ENCODE results near the gene KAT5. TPM values are rescaled to one million over a fixed set of nuclear protein-coding genes. Genes with fewer than 3 reads are reported as not detected.
A peak's percentile ranks its signal among the peaks of the same experiment; 100 is the strongest.
"Not testable (repeated sequence)": the region's sequence is repeated elsewhere in the genome, so short reads cannot be mapped to it uniquely, and the experiment has no call there.

KAT5 gene
- total RNA-seq, 1 donor = 44.2 TPM

DNA sequence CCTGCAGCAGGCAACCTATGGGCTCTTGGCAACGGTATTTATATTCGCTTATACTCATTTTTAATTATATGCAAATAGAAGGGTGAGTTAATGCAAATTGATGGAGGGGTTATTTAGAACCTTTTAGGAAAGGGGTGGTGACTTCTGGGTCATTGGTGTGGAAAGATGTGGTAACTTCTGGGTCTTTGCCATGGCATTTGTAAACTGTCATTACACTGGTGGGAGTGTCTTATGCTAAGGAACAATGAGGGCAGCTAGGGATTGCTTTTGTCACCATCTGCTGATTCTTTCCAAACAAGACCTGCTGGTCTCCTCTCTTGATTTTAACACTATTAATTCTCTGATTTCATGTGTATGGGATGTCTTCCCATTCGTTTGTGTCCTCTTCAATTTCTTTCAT lies 11.7 kb upstream of the KAT5 start:
- Histone ChIP-seq H3K27me3 (ENCODE audit: insufficient read depth, low read length) (peaks cover 31% of the 10 kb centered on the region), H3K27ac (ENCODE audit: low read depth, low read length) (no peak overlapping the region), H3K36me3 (ENCODE audit: insufficient read depth, low read length) (no peaks in the 10 kb centered on the region), H3K4me2 (ENCODE audit: insufficient read depth, low read length) (no peak overlapping the region), H3K79me2 (ENCODE audit: insufficient read depth, low read length) (no peaks in the 10 kb centered on the region), H2AFZ (ENCODE audit: low read length) (no peak overlapping the region), H3K9me3 (ENCODE audit: low read depth, low read length) (no peaks in the 10 kb centered on the region), H3K4me1 (ENCODE audit: insufficient read depth, low read length) (no peaks in the 10 kb centered on the region), H4K20me1 (ENCODE audit: insufficient read depth, low read length) (no peaks in the 10 kb centered on the region), H3K4me3 (ENCODE audit: insufficient read depth, low read length) (no peak overlapping the region)
- no peak for DNase-seq (ENCODE audit: insufficient read length, low spot score, missing footprints)
- TF ChIP-seq, protein P1, sequence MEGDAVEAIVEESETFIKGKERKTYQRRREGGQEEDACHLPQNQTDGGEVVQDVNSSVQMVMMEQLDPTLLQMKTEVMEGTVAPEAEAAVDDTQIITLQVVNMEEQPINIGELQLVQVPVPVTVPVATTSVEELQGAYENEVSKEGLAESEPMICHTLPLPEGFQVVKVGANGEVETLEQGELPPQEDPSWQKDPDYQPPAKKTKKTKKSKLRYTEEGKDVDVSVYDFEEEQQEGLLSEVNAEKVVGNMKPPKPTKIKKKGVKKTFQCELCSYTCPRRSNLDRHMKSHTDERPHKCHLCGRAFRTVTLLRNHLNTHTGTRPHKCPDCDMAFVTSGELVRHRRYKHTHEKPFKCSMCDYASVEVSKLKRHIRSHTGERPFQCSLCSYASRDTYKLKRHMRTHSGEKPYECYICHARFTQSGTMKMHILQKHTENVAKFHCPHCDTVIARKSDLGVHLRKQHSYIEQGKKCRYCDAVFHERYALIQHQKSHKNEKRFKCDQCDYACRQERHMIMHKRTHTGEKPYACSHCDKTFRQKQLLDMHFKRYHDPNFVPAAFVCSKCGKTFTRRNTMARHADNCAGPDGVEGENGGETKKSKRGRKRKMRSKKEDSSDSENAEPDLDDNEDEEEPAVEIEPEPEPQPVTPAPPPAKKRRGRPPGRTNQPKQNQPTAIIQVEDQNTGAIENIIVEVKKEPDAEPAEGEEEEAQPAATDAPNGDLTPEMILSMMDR (IDR thresholded peaks at IDR 0.05; ENCODE audit: extremely low read depth, low read depth, low read length) = no peak

DNA sequence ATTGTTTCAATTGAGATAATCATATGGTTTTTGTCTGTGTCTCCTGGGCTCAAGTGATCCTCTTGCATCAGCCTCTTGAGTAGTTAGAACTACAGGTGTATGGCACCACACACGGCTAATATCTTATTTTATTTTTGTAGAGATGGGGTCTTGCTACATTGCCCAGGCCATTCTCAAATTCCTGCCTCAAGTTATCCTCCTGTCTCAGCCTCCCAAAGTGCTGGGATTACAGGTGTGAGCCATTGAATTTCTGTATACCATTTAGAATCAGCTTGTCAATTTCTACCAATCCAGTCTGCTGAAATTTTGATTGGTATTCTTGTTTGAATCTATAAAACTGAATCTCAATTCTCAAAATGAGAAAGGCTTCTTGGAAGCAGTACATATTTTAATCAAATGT lies 10.4 kb upstream of the KAT5 start:
- TF ChIP-seq, protein P1 (IDR thresholded peaks at IDR 0.05; ENCODE audit: extremely low read depth, low read depth, low read length) = no peak
- no peak overlapping the region for H2AFZ ChIP-seq (ENCODE audit: low read length)
- no peak overlapping the region for H3K27ac ChIP-seq (ENCODE audit: low read depth, low read length)
- no peaks in the 10 kb centered on the region for H3K9me3 ChIP-seq (ENCODE audit: low read depth, low read length)
- DNase-seq (ENCODE audit: insufficient read length, low spot score, missing footprints) = no peak
- H3K79me2 ChIP-seq (ENCODE audit: insufficient read depth, low read length) = no peaks in the 10 kb centered on the region
- H4K20me1 ChIP-seq (ENCODE audit: insufficient read depth, low read length) = no peaks in the 10 kb centered on the region
- H3K4me2 ChIP-seq (ENCODE audit: insufficient read depth, low read length) = no peak overlapping the region
- no peaks in the 10 kb centered on the region for H3K36me3 ChIP-seq (ENCODE audit: insufficient read depth, low read length)
- no peaks in the 10 kb centered on the region for H3K4me1 ChIP-seq (ENCODE audit: insufficient read depth, low read length)
- no peak overlapping the region for H3K4me3 ChIP-seq (ENCODE audit: insufficient read depth, low read length)
- H3K27me3 ChIP-seq (ENCODE audit: insufficient read depth, low read length) = peaks cover 31% of the 10 kb centered on the region

DNA sequence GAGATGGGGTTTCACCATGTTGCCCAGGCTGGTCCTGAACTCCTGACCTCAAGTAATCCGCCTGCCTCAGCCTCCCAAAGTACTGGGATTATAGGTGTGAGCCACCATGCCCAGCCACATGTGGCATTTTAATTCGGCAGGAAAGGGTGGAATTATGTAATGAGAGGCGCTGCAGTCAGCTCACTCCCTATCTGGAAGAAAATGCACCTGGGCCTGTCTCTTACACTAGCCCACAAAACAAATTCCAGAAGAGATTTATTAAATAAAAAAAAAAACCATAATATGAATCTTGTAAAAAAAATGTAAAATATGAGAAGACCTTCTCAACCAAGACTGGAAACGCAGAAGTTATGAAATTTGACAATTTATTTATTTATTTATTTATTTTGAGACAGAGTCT lies 8.2 kb upstream of the KAT5 start:
- Histone ChIP-seq H3K4me2 (ENCODE audit: insufficient read depth, low read length) (no peak overlapping the region), H3K4me1 (ENCODE audit: insufficient read depth, low read length) (no peaks in the 10 kb centered on the region), H4K20me1 (ENCODE audit: insufficient read depth, low read length) (no peaks in the 10 kb centered on the region), H3K27me3 (ENCODE audit: insufficient read depth, low read length) (peaks cover 31% of the 10 kb centered on the region), H2AFZ (ENCODE audit: low read length) (no peak overlapping the region), H3K36me3 (ENCODE audit: insufficient read depth, low read length) (no peaks in the 10 kb centered on the region), H3K27ac (ENCODE audit: low read depth, low read length) (no peak overlapping the region), H3K79me2 (ENCODE audit: insufficient read depth, low read length) (no peaks in the 10 kb centered on the region), H3K4me3 (ENCODE audit: insufficient read depth, low read length) (no peak overlapping the region), H3K9me3 (ENCODE audit: low read depth, low read length) (no peaks in the 10 kb centered on the region)
- DNase-seq (ENCODE audit: insufficient read length, low spot score, missing footprints) = no peak
- TF ChIP-seq, protein P1 (IDR thresholded peaks at IDR 0.05; ENCODE audit: extremely low read depth, low read depth, low read length) = no peak

DNA sequence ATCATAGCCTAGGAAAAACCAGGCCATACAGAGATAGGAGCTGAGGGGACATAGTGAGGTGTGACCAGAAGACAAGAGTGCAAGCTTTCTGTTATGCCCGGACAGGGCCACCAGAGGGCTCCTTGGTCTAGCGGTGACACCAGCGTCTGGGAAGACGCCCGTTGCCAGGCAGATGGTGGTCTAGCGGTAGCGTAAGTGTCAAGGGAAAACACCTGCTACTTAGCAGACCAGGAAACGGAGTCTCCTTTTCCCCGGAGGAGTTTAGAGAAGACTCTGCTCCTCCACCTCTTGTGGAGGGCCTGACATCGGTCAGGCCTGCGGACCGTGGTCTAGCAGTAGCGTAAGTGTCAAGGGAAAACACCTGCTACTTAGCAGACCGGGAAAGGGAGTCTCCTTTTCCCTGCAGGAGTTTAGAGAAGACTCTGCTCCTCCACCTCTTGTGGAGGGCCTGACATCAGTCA lies 5.7 kb upstream of the KAT5 start:
- Histone ChIP-seq H3K4me2 (ENCODE audit: insufficient read depth, low read length) (peak overlapping the region; percentile 61), H3K27me3 (ENCODE audit: insufficient read depth, low read length) (peaks cover 20% of the 10 kb centered on the region), H2AFZ (ENCODE audit: low read length) (peak overlapping the region; percentile 56)
- H3K36me3 ChIP-seq (ENCODE audit: insufficient read depth, low read length); H3K4me3 ChIP-seq (ENCODE audit: insufficient read depth, low read length); H4K20me1 ChIP-seq (ENCODE audit: insufficient read depth, low read length); H3K4me1 ChIP-seq (ENCODE audit: insufficient read depth, low read length); H3K9me3 ChIP-seq (ENCODE audit: low read depth, low read length); DNase-seq (ENCODE audit: insufficient read length, low spot score, missing footprints); H3K79me2 ChIP-seq (ENCODE audit: insufficient read depth, low read length); H3K27ac ChIP-seq (ENCODE audit: low read depth, low read length): not testable (repeated sequence)
- TF ChIP-seq, protein P1 (IDR thresholded peaks at IDR 0.05; ENCODE audit: extremely low read depth, low read depth, low read length) = peak; percentile 48

DNA sequence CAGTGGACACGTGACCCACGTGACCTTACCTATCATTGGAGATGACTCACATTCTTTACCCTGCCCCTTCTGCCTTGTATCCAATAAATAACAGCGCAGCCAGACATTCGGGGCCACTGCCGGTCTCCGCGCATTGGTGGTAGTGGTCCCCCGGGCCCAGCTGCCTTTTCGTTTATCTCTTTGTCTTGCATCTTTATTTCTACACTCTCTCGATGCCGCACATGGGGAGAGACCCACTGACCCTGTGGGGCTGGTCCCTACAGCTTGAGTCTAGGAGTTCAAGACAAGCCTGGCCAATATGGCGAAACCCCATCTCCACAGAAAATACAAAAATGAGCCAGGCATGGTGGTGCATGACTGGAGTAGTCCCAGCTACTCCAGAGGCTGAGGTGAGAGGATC lies 5.0 kb upstream of the KAT5 start:
- peaks cover 16% of the 10 kb centered on the region for H3K27me3 ChIP-seq (ENCODE audit: insufficient read depth, low read length)
- not testable (repeated sequence) for DNase-seq (ENCODE audit: insufficient read length, low spot score, missing footprints)

More for the DNA sequence above, 5.0 kb upstream of the KAT5 start:
- H3K4me2 ChIP-seq (ENCODE audit: insufficient read depth, low read length); H2AFZ ChIP-seq (ENCODE audit: low read length); H3K4me1 ChIP-seq (ENCODE audit: insufficient read depth, low read length); H4K20me1 ChIP-seq (ENCODE audit: insufficient read depth, low read length); H3K79me2 ChIP-seq (ENCODE audit: insufficient read depth, low read length); H3K36me3 ChIP-seq (ENCODE audit: insufficient read depth, low read length); H3K9me3 ChIP-seq (ENCODE audit: low read depth, low read length); H3K27ac ChIP-seq (ENCODE audit: low read depth, low read length); H3K4me3 ChIP-seq (ENCODE audit: insufficient read depth, low read length): not testable (repeated sequence)
